HG03571 (cell line): ENCODE measurements around the gene DNAJC17.

Source experiments
- ATAC-seq: cut with Tn5 transposase; IDR thresholded peaks from one replicate; pipeline ENCODE4 v1.9.1; 2021; ENCODE audit not compliant: unreplicated experiment

The DNAJC17 gene

GRCh38 chr15:40743921-40744814, 63.1 kb downstream of the DNAJC17 start:
- ATAC-seq = no peak

- no peak for ATAC-seq
Observed at GRCh38 chr15:40743485-40743901, 63.8 kb downstream of the DNAJC17 start.

- no peak for ATAC-seq
Observed at GRCh38 chr15:40739854-40740253, 67.4 kb downstream of the DNAJC17 start.

DNA sequence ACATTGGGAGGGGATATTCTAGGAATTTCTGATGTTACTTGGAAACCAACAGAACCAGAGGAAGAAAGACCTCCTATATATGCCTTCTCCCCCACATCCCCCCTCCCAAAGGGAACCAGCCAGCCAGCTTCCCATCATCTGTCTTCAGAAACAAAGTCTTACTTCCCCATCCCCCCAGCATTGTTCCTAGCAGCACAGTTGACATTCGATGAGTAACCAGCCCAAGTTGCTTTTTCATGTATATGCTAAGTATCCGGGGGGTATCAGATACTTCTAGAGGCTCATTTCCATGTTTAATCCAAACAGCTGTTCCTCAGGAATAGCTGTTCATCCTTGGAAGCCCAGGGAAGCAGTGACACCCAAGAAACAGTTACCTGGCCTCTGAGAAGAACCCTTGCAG, 68.2 kb downstream of the DNAJC17 start:
- no peak for ATAC-seq

DNA sequence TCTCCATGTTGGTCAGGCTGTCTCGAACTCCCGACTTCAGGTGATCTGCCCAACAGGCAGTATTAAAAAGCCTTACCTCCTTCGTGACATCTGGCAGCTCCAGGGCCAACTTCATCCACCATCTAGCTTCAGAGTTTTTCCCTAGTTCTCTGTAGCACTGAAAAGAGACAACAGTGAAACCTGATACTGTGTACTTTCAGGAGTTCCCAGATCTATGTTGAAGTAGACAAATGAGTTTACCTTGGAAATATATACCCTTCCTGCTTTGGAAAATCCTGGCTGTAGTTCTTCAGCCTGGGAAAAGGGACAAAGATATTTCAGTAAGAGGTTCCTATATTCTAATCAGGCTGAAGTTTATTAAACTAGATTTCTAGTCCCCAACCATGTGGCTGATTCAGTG, 70.2 kb downstream of the DNAJC17 start:
- ATAC-seq = no peak

- no peak for ATAC-seq
Observed at GRCh38 chr15:40736575-40736974, 70.7 kb downstream of the DNAJC17 start.

DNA sequence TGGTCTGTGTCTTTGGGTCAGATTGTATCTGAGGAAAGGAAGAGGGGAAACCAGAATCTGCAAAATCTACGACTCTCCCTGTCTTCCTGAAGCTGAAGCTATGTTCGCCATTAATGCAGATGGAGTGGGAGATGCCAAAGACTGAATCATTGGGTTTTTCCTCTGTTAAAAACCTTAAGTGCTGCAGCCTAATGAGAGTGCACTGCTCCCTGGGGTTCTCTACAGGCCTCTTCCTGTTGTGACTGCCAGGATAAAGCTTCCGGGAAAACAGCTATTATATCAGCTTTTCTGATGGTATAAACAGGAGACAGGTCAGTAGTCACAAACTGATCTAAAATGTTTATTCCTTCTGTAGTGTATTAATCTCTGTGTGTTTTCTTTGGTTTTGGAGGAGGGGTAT, 76.2 kb downstream of the DNAJC17 start:
- no peak for ATAC-seq

- ATAC-seq = no peak
Observed at GRCh38 chr15:40723919-40724318, 83.4 kb downstream of the DNAJC17 start.

DNA sequence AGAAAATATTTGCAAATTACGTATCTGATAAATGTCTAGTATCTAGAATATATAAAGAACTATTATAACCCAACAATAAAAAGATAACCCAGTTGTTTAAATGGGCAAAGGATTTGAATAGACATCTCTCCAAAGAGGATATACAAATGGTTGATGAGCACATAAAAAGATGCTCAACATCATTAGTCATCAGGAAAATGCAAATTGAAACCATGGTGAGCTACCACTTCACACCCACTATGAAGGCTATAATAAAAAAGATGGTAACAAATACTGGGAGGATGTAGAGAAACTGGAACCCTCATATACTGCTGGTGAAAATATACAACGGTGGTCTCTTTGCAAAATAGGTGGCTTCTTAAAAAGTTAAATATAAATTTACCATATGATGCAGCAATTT, 84.3 kb downstream of the DNAJC17 start:
- no peak for ATAC-seq

GRCh38 chr15:40722354-40722753, 84.9 kb downstream of the DNAJC17 start:
- no peak for ATAC-seq

GRCh38 chr15:40721701-40722100, 85.6 kb downstream of the DNAJC17 start:
- ATAC-seq = no peak

DNA sequence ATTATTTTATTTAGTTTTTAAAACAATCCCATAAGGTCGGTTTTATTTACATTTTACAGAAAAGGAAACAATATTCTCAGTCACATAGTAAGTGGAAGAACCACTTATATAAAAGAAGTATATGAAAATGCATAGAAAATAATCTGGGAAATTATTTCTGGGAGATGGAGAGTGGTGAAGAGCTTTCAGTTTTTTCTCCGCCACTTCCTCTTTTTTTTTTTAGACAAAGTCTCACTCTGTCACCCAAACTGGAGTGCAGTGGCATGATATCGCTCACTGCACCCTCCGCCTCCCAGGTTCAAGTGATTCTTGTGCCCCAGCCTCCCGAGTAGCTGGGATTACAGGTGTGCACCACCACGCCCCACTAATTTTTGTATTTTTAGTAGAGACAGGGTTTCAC, 91.1 kb downstream of the DNAJC17 start:
- ATAC-seq = no peak
